CD14-positive monocyte (primary cell): ENCODE measurements around the gene NAALADL1. TPM values are rescaled to one million over a fixed set of nuclear protein-coding genes. Genes with fewer than 3 reads are reported as not detected.
A peak's percentile ranks its signal among the peaks of the same experiment; 100 is the strongest.
"Not testable (repeated sequence)": the region's sequence is repeated elsewhere in the genome, so short reads cannot be mapped to it uniquely, and the experiment has no call there.

ENCODE experiments used
- DNase-seq, 3 donors: peaks; one replicate each; pipeline ENCODE4 v3.0.0-alpha.2; 2011 to 2022
- H2AFZ ChIP-seq: 2 replicates; pipeline ENCODE4 v1.6.0; 2012; ENCODE audit warnings: mild to moderate bottlenecking, low read depth, low read length, inconsistent platforms; ENCODE audit not compliant: insufficient read depth, poor library complexity, severe bottlenecking
- H3K27ac ChIP-seq, 2 donors: 1 replicate in 1 of 2; 2 replicates in 1 of 2; pipeline ENCODE4 v1.5.1; 2012 to 2013; ENCODE audit warnings: low read length in 2 of 2, control low read depth in 1 of 2, inconsistent platforms in 1 of 2, low read depth in 1 of 2, mild to moderate bottlenecking in 1 of 2
- H3K27me3 ChIP-seq, 2 donors: one replicate each; pipeline versions ENCODE4 v1.6.0 to v1.6.1; 2011 to 2013; ENCODE audit warnings: low read length in 2 of 2; ENCODE audit not compliant: control insufficient read depth in 2 of 2, insufficient read depth in 2 of 2
- H3K36me3 ChIP-seq, 2 donors: replicated peaks in 1 of 2; 1 replicate in 1 of 2; 2 replicates in 1 of 2; pipeline versions ENCODE4 v1.5.1 to v1.6.1; 2012 to 2013; ENCODE audit warnings: low read length in 2 of 2, control low read depth in 1 of 2, inconsistent platforms in 1 of 2, mild to moderate bottlenecking in 1 of 2; ENCODE audit not compliant: insufficient read depth in 2 of 2, control insufficient read depth in 1 of 2
- H3K4me1 ChIP-seq, 2 donors: 1 replicate in 1 of 2; 2 replicates in 1 of 2; pipeline versions ENCODE4 v1.5.1 to v1.6.1; 2012 to 2013; ENCODE audit warnings: low read length in 2 of 2, control low read depth in 1 of 2, inconsistent platforms in 1 of 2, mild to moderate bottlenecking in 1 of 2, moderate library complexity in 1 of 2; ENCODE audit not compliant: insufficient read depth in 2 of 2, control insufficient read depth in 1 of 2
- H3K4me2 ChIP-seq: replicated peaks from 2 replicates; pipeline ENCODE3; 2012; ENCODE audit warnings: low read length, moderate library complexity, mild to moderate bottlenecking; ENCODE audit not compliant: poor library complexity, severe bottlenecking; ENCODE audit errors: extremely low read depth
- H3K4me3 ChIP-seq, 3 experiments: fragments of 200-600 bp in 1 of 3; sonication (generic) in 1 of 3; replicated peaks in 1 of 3; 1 replicate in 2 of 3; 2 replicates in 1 of 3; pipeline ENCODE4 v1.5.1; 2011 to 2013; ENCODE audit warnings: low read length in 3 of 3, mild to moderate bottlenecking in 3 of 3, control low read depth in 2 of 3, low read depth in 2 of 3, inconsistent platforms in 1 of 3, moderate library complexity in 1 of 3
- H3K79me2 ChIP-seq: 2 replicates; pipeline ENCODE4 v1.6.0; 2012; ENCODE audit warnings: mild to moderate bottlenecking, control low read depth, inconsistent platforms, low read length, moderate library complexity; ENCODE audit not compliant: insufficient read depth
- H3K9ac ChIP-seq: 2 replicates; pipeline ENCODE4 v1.6.0; 2017; ENCODE audit warnings: low read length, mild to moderate bottlenecking; ENCODE audit not compliant: insufficient read depth, poor library complexity, severe bottlenecking
- H3K9me3 ChIP-seq, 2 donors: replicated peaks in 1 of 2; 1 replicate in 1 of 2; 2 replicates in 1 of 2; pipeline versions ENCODE4 v1.5.1 to v1.6.1; 2012 to 2013; ENCODE audit warnings: low read length in 2 of 2, control low read depth in 1 of 2; ENCODE audit not compliant: control insufficient read depth in 1 of 2, insufficient read depth in 1 of 2
- H4K20me1 ChIP-seq: 2 replicates; pipeline ENCODE4 v1.6.0; 2012; ENCODE audit warnings: mild to moderate bottlenecking, low read length, control low read depth, moderate library complexity; ENCODE audit not compliant: insufficient read depth
- H3K27ac Mint-ChIP-seq, 7 donors: one replicate each; pipeline ENCODE4 v1.8.0; 2020; ENCODE audit warnings: mild to moderate bottlenecking in 7 of 7, mixed read lengths in 7 of 7, moderate library complexity in 6 of 7, inconsistent platforms in 2 of 7
- H3K27me3 Mint-ChIP-seq, 3 donors: one replicate each; pipeline ENCODE4 v1.8.0; 2021 to 2022; ENCODE audit warnings: low read depth in 3 of 3, mild to moderate bottlenecking in 3 of 3, mixed read lengths in 3 of 3, moderate library complexity in 3 of 3, inconsistent platforms in 1 of 3
- H3K36me3 Mint-ChIP-seq, 2 donors: one replicate each; pipeline ENCODE4 v1.8.0; 2020; ENCODE audit warnings: mixed read lengths in 2 of 2, inconsistent platforms in 1 of 2, mild to moderate bottlenecking in 1 of 2
- H3K4me1 Mint-ChIP-seq: one replicate; pipeline ENCODE4 v1.8.0; 2020; ENCODE audit warnings: mild to moderate bottlenecking, mixed read lengths
- H3K4me3 Mint-ChIP-seq, 2 donors: one replicate each; pipeline ENCODE4 v1.8.0; 2020; ENCODE audit warnings: mild to moderate bottlenecking in 2 of 2, mixed read lengths in 2 of 2, moderate library complexity in 1 of 2
- H3K9me3 Mint-ChIP-seq, 7 donors: one replicate each; pipeline ENCODE4 v1.8.0; 2020 to 2022; ENCODE audit warnings: mixed read lengths in 7 of 7, mild to moderate bottlenecking in 6 of 7, moderate library complexity in 6 of 7, inconsistent platforms in 2 of 7
- WGBS: methylation state at CpG from one replicate; pipeline ENCODE4 v1.1.5; 2013; ENCODE audit warnings: missing lambda C conversion rate; ENCODE audit not compliant: insufficient coverage; 5-methylcytosine and 5-hydroxymethylcytosine counted together
- intact Hi-C, 2 donors: fragments of 100-400 bp; cut with micrococcal nuclease; formaldehyde crosslinking; loops; one replicate each; pipeline versions ENCODE4 v1.15.0 to v1.15.1; 2023
- polyA plus RNA-seq, 3 donors: library from polyadenylated mRNA; depleted of rRNA in 1 of 3; unstranded in 2 of 3; stranded (reverse) in 1 of 3; fragments of 300-500 nt in 2 of 3; fragments of >200 nt in 1 of 3; fragmentation: Illumina TruSeq in 2 of 3; gene quantifications; 1 replicate in 2 of 3; 2 replicates in 1 of 3; pipeline ENCODE4 v1.2.3, GENCODE V29; 2012 to 2021
- TF ChIP-seq, protein P1 (sequence below): fragments of 200-600 bp; IDR thresholded peaks from one replicate; pipeline ENCODE4 v1.8.0; 2022; ENCODE audit warnings: antibody characterized with exemption, mild to moderate bottlenecking

Gene NAALADL1
- polyA plus RNA-seq, 3 donors, result 11.1 to 20.1 (median 20.1) TPM

- WGBS, result no CpG with 5 or more reads among the region's 2 CpGs
- Histone ChIP-seq H3K9ac (no peak overlapping the region), H2AFZ (no peak overlapping the region), H3K9me3 (no peaks in the 10 kb centered on the region), H3K4me3 (no peak overlapping the region), H3K27me3 (no peaks in the 10 kb centered on the region), H3K36me3 (no peaks in the 10 kb centered on the region), H3K4me2 (no peak overlapping the region), H3K27ac (no peak overlapping the region), H3K79me2 (no peaks in the 10 kb centered on the region), H3K4me1 (peaks cover 11 to 18% of the 10 kb centered on the region in 2 donors), H4K20me1 (no peaks in the 10 kb centered on the region)
- Mint-ChIP-seq H3K27me3 (peaks cover under 1 to 6% (median 2%) of the 10 kb centered on the region in 3 donors), H3K27ac (no peak overlapping the region), H3K9me3 (peaks cover 0 to 5% (median 0%) of the 10 kb centered on the region in 7 donors), H3K36me3 (no peaks in the 10 kb centered on the region), H3K4me3 (no peak overlapping the region), H3K4me1 (peaks cover 15% of the 10 kb centered on the region)
- TF ChIP-seq, protein P1, sequence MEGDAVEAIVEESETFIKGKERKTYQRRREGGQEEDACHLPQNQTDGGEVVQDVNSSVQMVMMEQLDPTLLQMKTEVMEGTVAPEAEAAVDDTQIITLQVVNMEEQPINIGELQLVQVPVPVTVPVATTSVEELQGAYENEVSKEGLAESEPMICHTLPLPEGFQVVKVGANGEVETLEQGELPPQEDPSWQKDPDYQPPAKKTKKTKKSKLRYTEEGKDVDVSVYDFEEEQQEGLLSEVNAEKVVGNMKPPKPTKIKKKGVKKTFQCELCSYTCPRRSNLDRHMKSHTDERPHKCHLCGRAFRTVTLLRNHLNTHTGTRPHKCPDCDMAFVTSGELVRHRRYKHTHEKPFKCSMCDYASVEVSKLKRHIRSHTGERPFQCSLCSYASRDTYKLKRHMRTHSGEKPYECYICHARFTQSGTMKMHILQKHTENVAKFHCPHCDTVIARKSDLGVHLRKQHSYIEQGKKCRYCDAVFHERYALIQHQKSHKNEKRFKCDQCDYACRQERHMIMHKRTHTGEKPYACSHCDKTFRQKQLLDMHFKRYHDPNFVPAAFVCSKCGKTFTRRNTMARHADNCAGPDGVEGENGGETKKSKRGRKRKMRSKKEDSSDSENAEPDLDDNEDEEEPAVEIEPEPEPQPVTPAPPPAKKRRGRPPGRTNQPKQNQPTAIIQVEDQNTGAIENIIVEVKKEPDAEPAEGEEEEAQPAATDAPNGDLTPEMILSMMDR, result no peak
- DNase-seq, result no peak
- intact Hi-C loops, result no loop called here
These were observed 49.5 kb downstream of the NAALADL1 start for GRCh38 chr11:65008873-65009272.

DNA sequence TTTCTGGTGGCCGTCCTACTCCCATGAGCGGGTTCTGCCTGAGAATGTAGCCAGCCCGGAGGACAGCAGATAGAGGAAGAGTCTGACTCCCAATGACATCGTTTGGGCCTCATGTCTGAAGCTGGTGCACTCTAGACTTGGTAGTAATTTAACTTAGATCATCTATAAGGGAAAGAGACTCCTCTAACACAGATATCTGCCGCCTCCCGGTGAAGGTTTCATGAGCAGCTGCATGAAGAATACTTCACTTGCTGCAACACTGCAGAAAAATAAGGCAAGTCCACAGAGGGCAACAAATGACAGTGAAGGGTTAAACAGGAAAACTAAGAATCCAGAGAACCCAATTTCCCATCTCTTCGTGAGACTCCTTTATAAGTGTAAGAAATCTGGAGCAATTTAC lies 50.3 kb downstream of the NAALADL1 start:
- no peak for DNase-seq
- Histone ChIP-seq H3K36me3 (no peaks in the 10 kb centered on the region), H3K4me2 (no peak overlapping the region), H3K79me2 (no peaks in the 10 kb centered on the region), H3K27ac (no peak overlapping the region), H3K4me1 (peaks cover 8 to 9% of the 10 kb centered on the region in 2 donors), H2AFZ (no peak overlapping the region), H3K4me3 (no peak overlapping the region), H3K9ac (no peak overlapping the region), H3K9me3 (no peaks in the 10 kb centered on the region), H3K27me3 (no peaks in the 10 kb centered on the region), H4K20me1 (no peaks in the 10 kb centered on the region)
- intact Hi-C loops, result no loop called here
- peaks cover 0 to 3% (median 0%) of the 10 kb centered on the region in 7 donors for H3K9me3 Mint-ChIP-seq
- no peaks in the 10 kb centered on the region for H3K36me3 Mint-ChIP-seq
- WGBS, result no CpG with 5 or more reads among the region's 7 CpGs
- no peak overlapping the region for H3K4me3 Mint-ChIP-seq
- TF ChIP-seq, protein P1, result no peak
- peaks cover 2 to 6% (median 3%) of the 10 kb centered on the region in 3 donors for H3K27me3 Mint-ChIP-seq
- H3K4me1 Mint-ChIP-seq, result peaks cover 11% of the 10 kb centered on the region
- peak overlapping the region in 1 of 7 donors; percentile 40 for H3K27ac Mint-ChIP-seq

DNA sequence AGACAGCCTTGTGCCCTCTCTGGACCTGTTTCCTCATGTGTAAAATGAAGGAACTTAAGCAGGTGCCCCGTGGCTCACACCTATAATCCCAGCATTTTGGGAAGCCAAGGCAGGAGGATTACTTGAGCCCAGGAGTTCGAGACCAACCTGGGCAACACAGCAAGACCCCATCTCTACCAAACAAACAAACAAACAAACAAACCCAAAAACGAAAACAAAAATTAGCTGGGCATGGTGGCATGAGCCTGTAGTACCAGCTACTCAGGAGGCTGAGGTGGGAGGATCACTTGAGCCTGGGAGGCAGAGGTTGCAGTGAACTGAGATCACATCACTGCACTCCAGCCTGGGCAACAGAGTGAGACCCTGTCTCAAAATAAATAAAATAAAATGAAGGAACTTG lies 54.4 kb downstream of the NAALADL1 start:
- H3K27me3 Mint-ChIP-seq, DNase-seq, intact Hi-C loops, H2AFZ ChIP-seq, H3K36me3 ChIP-seq, H3K4me2 ChIP-seq, H3K4me1 ChIP-seq, H3K9me3 ChIP-seq, H3K27me3 ChIP-seq, H3K9ac ChIP-seq, H3K4me3 ChIP-seq, H3K27ac Mint-ChIP-seq, H3K4me1 Mint-ChIP-seq, H3K9me3 Mint-ChIP-seq, H3K79me2 ChIP-seq, H3K36me3 Mint-ChIP-seq, H3K27ac ChIP-seq, H3K4me3 Mint-ChIP-seq, H4K20me1 ChIP-seq: not testable (repeated sequence)
- WGBS, result 80% methylated on average over 1 of the region's 3 CpGs
